ENCODE results near the gene DIAPH2. TPM values are rescaled to one million over a fixed set of nuclear protein-coding genes. Genes with fewer than 3 reads are reported as not detected.
"Not testable (repeated sequence)": the region's sequence is repeated elsewhere in the genome, so short reads cannot be mapped to it uniquely, and the experiment has no call there.

The DIAPH2 gene
- total RNA-seq, 8 experiments from 2014 or later = 2.6 to 12.7 (median 3.9) TPM

DNA sequence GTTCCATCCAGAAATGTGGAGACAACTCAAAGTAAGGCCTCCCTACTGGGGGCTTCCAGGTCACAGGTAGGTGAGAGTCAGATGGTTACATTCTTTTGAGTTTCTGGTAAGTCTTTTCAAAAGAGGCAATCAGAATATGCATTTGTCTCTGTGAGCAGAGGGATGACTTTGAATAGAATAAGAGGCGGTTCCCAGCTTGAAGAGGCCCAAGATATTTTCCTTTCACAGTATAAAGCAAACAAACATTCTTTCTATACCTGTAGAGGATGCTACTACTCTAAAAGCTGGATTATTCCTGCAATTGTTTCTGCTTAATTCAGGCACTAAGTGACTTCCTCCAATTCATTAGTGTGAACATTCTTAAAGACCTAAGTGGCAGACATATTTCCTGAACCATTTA, 44.4 kb downstream of the DIAPH2 start:
- in situ Hi-C loops (cut with MboI; ENCODE audit: low pct_unique_long_range_greater_than_20kb in 2 of 9, low sequenced_read_pairs in 9 of 9, unreplicated experiment in 9 of 9) = no loop called here
- no peak overlapping the region for H3K4me3 ChIP-seq
- 33 to 60% methylated on average over 1 of the region's 1 CpG; no CpG with 5 or more reads in 8 of the 10 experiments for WGBS, 10 experiments
- ATAC-seq (replicated peaks in 6 of 8) = no peak
- no peaks in the 10 kb centered on the region for H3K4me1 ChIP-seq (replicated peaks in 1 of 2)
- no peak overlapping the region for H3K27ac ChIP-seq

- Histone ChIP-seq H3K27ac (no peak overlapping the region), H3K4me1 (replicated peaks in 1 of 2) (no peaks in the 10 kb centered on the region), H3K4me3 (no peak overlapping the region)
- ATAC-seq (replicated peaks in 6 of 8) = no peak
- 31 to 100% (median 75%) methylated on average over 1 of the region's 2 CpGs; no CpG with 5 or more reads in 6 of the 10 experiments for WGBS, 10 experiments
- in situ Hi-C loops (cut with MboI; ENCODE audit: low pct_unique_long_range_greater_than_20kb in 2 of 9, low sequenced_read_pairs in 9 of 9, unreplicated experiment in 9 of 9) = no loop called here
Observed at GRCh38 chrX:96729868-96730643, 45.4 kb downstream of the DIAPH2 start.

- H3K4me3 ChIP-seq; in situ Hi-C loops (cut with MboI; ENCODE audit: low pct_unique_long_range_greater_than_20kb in 2 of 9, low sequenced_read_pairs in 9 of 9, unreplicated experiment in 9 of 9); H3K27ac ChIP-seq; H3K4me1 ChIP-seq (replicated peaks in 1 of 2); ATAC-seq (replicated peaks in 6 of 8): not testable (repeated sequence)
- 78 to 100% (median 85%) methylated on average over 1 to 3 of the region's 3 CpGs; no CpG with 5 or more reads in 6 of the 10 experiments for WGBS, 10 experiments
Observed at GRCh38 chrX:96731000-96731399, 46.4 kb downstream of the DIAPH2 start.

- H3K4me1 ChIP-seq (replicated peaks in 1 of 2) = no peaks in the 10 kb centered on the region
- 0 to 100% (median 82%) methylated on average over 1 of the region's 1 CpG; no CpG with 5 or more reads in 6 of the 10 experiments for WGBS, 10 experiments
- in situ Hi-C loops (cut with MboI; ENCODE audit: low pct_unique_long_range_greater_than_20kb in 2 of 9, low sequenced_read_pairs in 9 of 9, unreplicated experiment in 9 of 9) = no loop called here
- ATAC-seq (replicated peaks in 6 of 8) = peak in 2 of 8 experiments; percentile 72 to 86
- no peak overlapping the region for H3K27ac ChIP-seq
- H3K4me3 ChIP-seq = no peak overlapping the region
Observed at GRCh38 chrX:96743367-96744073, 58.9 kb downstream of the DIAPH2 start.

DNA sequence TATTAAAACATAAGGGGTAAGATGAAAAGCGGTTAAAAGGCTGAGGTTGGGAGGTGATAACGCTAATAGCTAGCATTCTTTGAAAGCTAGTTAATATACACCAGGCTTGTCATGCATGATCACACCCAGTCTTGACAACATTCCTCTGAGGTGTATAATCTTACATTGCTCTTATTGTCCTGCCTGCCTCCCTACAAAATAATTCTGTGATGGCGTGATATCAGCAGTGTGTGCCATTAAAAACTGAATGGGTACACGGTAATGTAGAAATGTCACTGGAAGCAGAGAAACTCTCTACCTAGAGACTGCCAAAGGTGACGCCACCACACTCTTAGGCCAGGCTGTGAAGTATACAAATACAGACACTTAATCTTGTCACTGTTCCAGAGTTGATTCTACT, 68.1 kb downstream of the DIAPH2 start:
- in situ Hi-C loops (cut with MboI; ENCODE audit: low pct_unique_long_range_greater_than_20kb in 2 of 9, low sequenced_read_pairs in 9 of 9, unreplicated experiment in 9 of 9) = no loop called here
- Histone ChIP-seq H3K4me1 (replicated peaks in 1 of 2) (no peaks in the 10 kb centered on the region), H3K27ac (no peak overlapping the region), H3K4me3 (no peak overlapping the region)
- 47% methylated on average over 4 of the region's 5 CpGs; no CpG with 5 or more reads in 9 of the 10 experiments for WGBS, 10 experiments
- ATAC-seq (replicated peaks in 6 of 8) = no peak

GRCh38 chrX:96753230-96753629, 68.6 kb downstream of the DIAPH2 start:
- in situ Hi-C loops (cut with MboI; ENCODE audit: low pct_unique_long_range_greater_than_20kb in 2 of 9, low sequenced_read_pairs in 9 of 9, unreplicated experiment in 9 of 9) = no loop called here

GRCh38 chrX:96756491-96756890, 71.8 kb downstream of the DIAPH2 start:
- 13 to 100% (median 57%) methylated on average over 1 to 3 of the region's 3 CpGs; no CpG with 5 or more reads in 5 of the 10 experiments for WGBS, 10 experiments
- Histone ChIP-seq H3K4me3 (no peak overlapping the region), H3K4me1 (replicated peaks in 1 of 2) (no peaks in the 10 kb centered on the region), H3K27ac (no peak overlapping the region)
- in situ Hi-C loops (cut with MboI; ENCODE audit: low pct_unique_long_range_greater_than_20kb in 2 of 9, low sequenced_read_pairs in 9 of 9, unreplicated experiment in 9 of 9) = no loop called here
- ATAC-seq (replicated peaks in 6 of 8) = no peak

More at GRCh38 chrX:96753230-96753629, 68.6 kb downstream of the DIAPH2 start:
- Histone ChIP-seq H3K27ac (no peak overlapping the region), H3K4me3 (no peak overlapping the region), H3K4me1 (replicated peaks in 1 of 2) (no peaks in the 10 kb centered on the region)
- 25 to 43% methylated on average over 1 of the region's 1 CpG; no CpG with 5 or more reads in 8 of the 10 experiments for WGBS, 10 experiments
- no peak for ATAC-seq (replicated peaks in 6 of 8)

- in situ Hi-C loops (cut with MboI; ENCODE audit: low pct_unique_long_range_greater_than_20kb in 2 of 9, low sequenced_read_pairs in 9 of 9, unreplicated experiment in 9 of 9) = no loop called here
- Histone ChIP-seq H3K4me3 (no peak overlapping the region), H3K27ac (no peak overlapping the region), H3K4me1 (replicated peaks in 1 of 2) (no peaks in the 10 kb centered on the region)
- no peak for ATAC-seq (replicated peaks in 6 of 8)
- WGBS, 10 experiments = 15 to 100% (median 65%) methylated on average over 1 to 4 of the region's 4 CpGs; no CpG with 5 or more reads in 2 of the 10 experiments
Observed at GRCh38 chrX:96761566-96761965, 76.9 kb downstream of the DIAPH2 start.

DNA sequence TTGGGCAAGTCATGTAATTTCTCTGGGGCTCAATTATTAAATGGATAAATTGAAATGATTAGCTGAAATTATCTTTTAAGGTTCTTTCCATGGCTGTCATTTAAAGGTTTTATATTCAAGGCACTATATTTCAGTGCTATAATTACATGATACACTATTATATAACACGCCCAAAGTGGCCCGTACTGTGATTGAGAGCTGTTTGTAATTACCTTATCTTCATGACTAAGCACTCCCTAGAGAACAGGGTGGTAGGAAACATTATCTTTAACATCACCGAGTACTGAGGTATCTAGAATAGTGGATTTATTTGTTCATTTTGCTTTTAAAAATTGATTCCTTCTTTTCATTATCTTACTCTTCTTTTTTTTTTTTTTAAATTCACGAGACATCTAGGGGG, 79.0 kb downstream of the DIAPH2 start:
- Histone ChIP-seq H3K27ac (no peak overlapping the region), H3K4me1 (replicated peaks in 1 of 2) (no peaks in the 10 kb centered on the region), H3K4me3 (no peak overlapping the region)
- WGBS, 10 experiments = 44 to 100% (median 81%) methylated on average over 1 to 4 of the region's 4 CpGs; no CpG with 5 or more reads in 3 of the 10 experiments
- no peak for ATAC-seq (replicated peaks in 6 of 8)
- in situ Hi-C loops (cut with MboI; ENCODE audit: low pct_unique_long_range_greater_than_20kb in 2 of 9, low sequenced_read_pairs in 9 of 9, unreplicated experiment in 9 of 9) = no loop called here

DNA sequence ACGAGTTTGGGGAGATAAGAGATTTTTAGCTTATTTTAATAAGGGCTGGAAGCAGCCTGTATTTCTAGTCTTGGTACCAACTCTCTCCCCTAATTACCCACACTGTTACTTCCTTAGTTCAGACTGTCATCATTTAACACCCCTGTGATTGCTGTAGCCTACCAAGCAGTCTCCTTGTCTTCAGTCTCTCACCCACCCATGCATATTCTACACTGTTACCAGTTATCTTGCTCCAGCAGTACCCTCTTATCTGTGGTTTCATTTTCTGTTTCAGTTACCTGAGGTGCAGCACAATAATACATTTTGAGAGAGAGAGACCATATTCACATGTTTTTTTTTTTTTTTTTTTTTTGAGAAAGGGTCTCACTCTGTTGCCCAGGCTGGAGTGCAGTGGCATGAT, 80.2 kb downstream of the DIAPH2 start:
- 17 to 100% (median 55%) methylated on average over 1 of the region's 1 CpG; no CpG with 5 or more reads in 6 of the 10 experiments for WGBS, 10 experiments
- Histone ChIP-seq H3K27ac (no peak overlapping the region), H3K4me3 (no peak overlapping the region), H3K4me1 (replicated peaks in 1 of 2) (no peaks in the 10 kb centered on the region)
- in situ Hi-C loops (cut with MboI; ENCODE audit: low pct_unique_long_range_greater_than_20kb in 2 of 9, low sequenced_read_pairs in 9 of 9, unreplicated experiment in 9 of 9) = no loop called here
- ATAC-seq (replicated peaks in 6 of 8) = no peak

GRCh38 chrX:96770315-96770714, 85.7 kb downstream of the DIAPH2 start:
- in situ Hi-C loops (cut with MboI; ENCODE audit: low pct_unique_long_range_greater_than_20kb in 2 of 9, low sequenced_read_pairs in 9 of 9, unreplicated experiment in 9 of 9) = no loop called here
- WGBS, 10 experiments = 0 to 28% (median 18%) methylated on average over 1 to 2 of the region's 2 CpGs; no CpG with 5 or more reads in 4 of the 10 experiments
- H3K4me3 ChIP-seq = no peak overlapping the region
- no peak overlapping the region for H3K27ac ChIP-seq
- ATAC-seq (replicated peaks in 6 of 8) = no peak
- no peaks in the 10 kb centered on the region for H3K4me1 ChIP-seq (replicated peaks in 1 of 2)

GRCh38 chrX:96771486-96771885, 86.8 kb downstream of the DIAPH2 start:
- 20% methylated on average over 1 of the region's 1 CpG; no CpG with 5 or more reads in 9 of the 10 experiments for WGBS, 10 experiments
- no peaks in the 10 kb centered on the region for H3K4me1 ChIP-seq (replicated peaks in 1 of 2)
- H3K27ac ChIP-seq = no peak overlapping the region
- in situ Hi-C loops (cut with MboI; ENCODE audit: low pct_unique_long_range_greater_than_20kb in 2 of 9, low sequenced_read_pairs in 9 of 9, unreplicated experiment in 9 of 9) = no loop called here
- H3K4me3 ChIP-seq = no peak overlapping the region
- no peak for ATAC-seq (replicated peaks in 6 of 8)

DNA sequence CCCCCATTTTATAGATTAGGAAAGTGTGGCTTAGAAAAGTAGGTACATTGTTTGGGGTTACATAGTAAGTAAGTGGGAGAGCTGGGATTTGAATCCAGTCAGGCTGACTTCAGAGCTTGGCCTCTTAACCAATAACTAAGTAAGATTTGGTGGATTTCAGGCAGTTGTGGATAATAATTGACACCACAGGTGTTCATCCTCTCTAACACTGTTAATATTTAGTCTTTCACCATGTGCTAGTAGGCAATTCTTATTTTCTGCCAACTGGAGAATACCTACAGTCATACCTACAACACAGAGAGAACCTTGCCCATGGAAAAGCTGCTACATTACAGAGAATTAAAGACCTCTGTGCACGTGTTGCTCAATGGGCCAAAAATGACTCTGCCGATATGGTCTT, 89.5 kb downstream of the DIAPH2 start:
- in situ Hi-C loops (cut with MboI; ENCODE audit: low pct_unique_long_range_greater_than_20kb in 2 of 9, low sequenced_read_pairs in 9 of 9, unreplicated experiment in 9 of 9) = no loop called here
- Histone ChIP-seq H3K27ac (no peak overlapping the region), H3K4me1 (replicated peaks in 1 of 2) (no peaks in the 10 kb centered on the region), H3K4me3 (no peak overlapping the region)
- WGBS, 10 experiments = 29 to 100% (median 100%) methylated on average over 1 to 2 of the region's 2 CpGs; no CpG with 5 or more reads in 5 of the 10 experiments
- ATAC-seq (replicated peaks in 6 of 8) = no peak
